Colonic mucosa (tissue), 4 donors: ENCODE measurements around the gene APOL6. TPM values are rescaled to one million over a fixed set of nuclear protein-coding genes. Genes with fewer than 3 reads are reported as not detected.

Experiments
- DNase-seq: peaks from one replicate; pipeline ENCODE4 v3.0.0-alpha.2; 2020
- H3K27ac ChIP-seq: fragments of 200-600 bp; one replicate; pipeline ENCODE4 v1.8.0; 2021
- H3K27me3 ChIP-seq: fragments of 200-600 bp; one replicate; pipeline ENCODE4 v1.8.0; 2021
- H3K36me3 ChIP-seq: fragments of 200-600 bp; one replicate; pipeline ENCODE4 v1.8.0; 2021
- H3K4me1 ChIP-seq: fragments of 200-600 bp; one replicate; pipeline ENCODE4 v1.8.0; 2021; ENCODE audit warnings: mild to moderate bottlenecking
- H3K4me3 ChIP-seq: fragments of 200-600 bp; one replicate; pipeline ENCODE4 v1.8.0; 2021
- H3K9ac ChIP-seq, 2 donors: one replicate each; pipeline ENCODE4 v1.7.0; 2013; ENCODE audit warnings: control low read depth in 2 of 2, low read depth in 2 of 2, low read length in 2 of 2
- H3K9me3 ChIP-seq: fragments of 200-600 bp; one replicate; pipeline ENCODE4 v1.8.0; 2021
- CTCF ChIP-seq: fragments of 200-600 bp; IDR thresholded peaks from one replicate; pipeline ENCODE4 v1.8.0; 2022; ENCODE audit warnings: antibody characterized with exemption, mild to moderate bottlenecking
- intact Hi-C: fragments of 100-400 bp; cut with DNase I; formaldehyde crosslinking; loops from one replicate; pipeline ENCODE4 v1.14.1; 2022
- total RNA-seq, 2 donors: library from RNA; stranded (reverse); fragmentation: NEBNext Ultra II Directional in 1 of 2; extraction: Animal tissue kit (Norgen Biotek cat#: 25700) in 1 of 2; gene quantifications; one replicate each; pipeline ENCODE4 v1.2.1, GENCODE V29; 2021
- donor health status: healthy.
- donor health status: DM: no; HTN: no; CAD: no.
- donor health status: DM: no; HTN: no; CAD: no.

APOL6 gene
- total RNA-seq, 2 donors from 2014 or later, result 31.4 to 40.3 TPM

- no peak for DNase-seq
- H3K36me3 ChIP-seq, result peaks cover 19% of the 10 kb centered on the region
- intact Hi-C loops, result no loop called here
- H3K9me3 ChIP-seq, result no peaks in the 10 kb centered on the region
- no peak overlapping the region for H3K27ac ChIP-seq
- H3K4me3 ChIP-seq, result no peak overlapping the region
- no peak overlapping the region for H3K9ac ChIP-seq
- H3K27me3 ChIP-seq, result no peaks in the 10 kb centered on the region
- no peak for TF ChIP-seq CTCF
- no peaks in the 10 kb centered on the region for H3K4me1 ChIP-seq
Observed at GRCh38 chr22:35656284-35656752, 8.1 kb downstream of the APOL6 start.

GRCh38 chr22:35657571-35658312, 9.5 kb downstream of the APOL6 start:
- DNase-seq, result no peak
- Histone ChIP-seq H3K4me1 (no peaks in the 10 kb centered on the region), H3K36me3 (peaks cover 19% of the 10 kb centered on the region), H3K9ac (no peak overlapping the region), H3K27ac (no peak overlapping the region), H3K9me3 (no peaks in the 10 kb centered on the region), H3K4me3 (no peak overlapping the region), H3K27me3 (no peaks in the 10 kb centered on the region)
- no peak for TF ChIP-seq CTCF
- intact Hi-C loops, result no loop called here

- Histone ChIP-seq H3K9ac (no peak overlapping the region), H3K27me3 (no peaks in the 10 kb centered on the region), H3K4me1 (no peaks in the 10 kb centered on the region), H3K4me3 (no peak overlapping the region), H3K36me3 (peaks cover 19% of the 10 kb centered on the region), H3K9me3 (no peaks in the 10 kb centered on the region), H3K27ac (peak overlapping the region; percentile 49)
- TF ChIP-seq CTCF, result no peak
- intact Hi-C loops, result no loop called here
- DNase-seq, result peak; percentile 41
Observed at GRCh38 chr22:35660291-35661127, 12.3 kb downstream of the APOL6 start.

GRCh38 chr22:35661464-35661863, 13.2 kb downstream of the APOL6 start:
- no peak for DNase-seq
- Histone ChIP-seq H3K27me3 (no peaks in the 10 kb centered on the region), H3K4me1 (no peaks in the 10 kb centered on the region), H3K9ac (no peak overlapping the region), H3K36me3 (peaks cover 19% of the 10 kb centered on the region), H3K4me3 (no peak overlapping the region), H3K27ac (no peak overlapping the region), H3K9me3 (no peaks in the 10 kb centered on the region)
- intact Hi-C loops, result no loop called here
- no peak for TF ChIP-seq CTCF

- peaks cover 12% of the 10 kb centered on the region for H3K36me3 ChIP-seq
- no peak for TF ChIP-seq CTCF
Observed at GRCh38 chr22:35662914-35663313, 14.7 kb downstream of the APOL6 start.

More at GRCh38 chr22:35662914-35663313, 14.7 kb downstream of the APOL6 start:
- Histone ChIP-seq H3K9ac (no peak overlapping the region), H3K27me3 (no peaks in the 10 kb centered on the region), H3K4me1 (no peaks in the 10 kb centered on the region), H3K4me3 (no peak overlapping the region), H3K9me3 (no peaks in the 10 kb centered on the region), H3K27ac (no peak overlapping the region)
- DNase-seq, result no peak
- intact Hi-C loops, result no loop called here
